ENCODE data around the gene ARHGAP42.
"Not testable (repeated sequence)": the region's sequence is repeated elsewhere in the genome, so short reads cannot be mapped to it uniquely, and the experiment has no call there.

The ARHGAP42 gene

GRCh38 chr11:101011881-101012280, 324.8 kb downstream of the ARHGAP42 start:
- no peak for DNase-seq (ENCODE audit: low read depth)
- TF ChIP-seq MYC (IDR thresholded peaks at IDR 0.05; ENCODE audit: low read depth, low read length) (no peak), CTCF (IDR thresholded peaks at IDR 0.05; ENCODE audit: low read depth, low read length) (no peak), MAX (IDR thresholded peaks at IDR 0.05; ENCODE audit: low read depth, low read length) (no peak), POLR2A (IDR thresholded peaks at IDR 0.05; ENCODE audit: extremely low read depth, insufficient read length) (no peak)
- H3K4me3 ChIP-seq (ENCODE audit: low read depth, low read length), result no peak overlapping the region

- not testable (repeated sequence) for DNase-seq (ENCODE audit: low read depth); H3K4me3 ChIP-seq (ENCODE audit: low read depth, low read length)
These were observed 326.6 kb downstream of the ARHGAP42 start for GRCh38 chr11:101013702-101014101.

- no peak for DNase-seq (ENCODE audit: low read depth)
- no peak overlapping the region for H3K4me3 ChIP-seq (ENCODE audit: low read depth, low read length)
- TF ChIP-seq POLR2A (IDR thresholded peaks at IDR 0.05; ENCODE audit: extremely low read depth, insufficient read length), result no peak
- TF ChIP-seq MYC (IDR thresholded peaks at IDR 0.05; ENCODE audit: low read depth, low read length), result no peak
- no peak for TF ChIP-seq MAX (IDR thresholded peaks at IDR 0.05; ENCODE audit: low read depth, low read length)
- TF ChIP-seq CTCF (IDR thresholded peaks at IDR 0.05; ENCODE audit: low read depth, low read length), result no peak
These were observed 327.7 kb downstream of the ARHGAP42 start for GRCh38 chr11:101014600-101015285.

- DNase-seq (ENCODE audit: low read depth), result no peak
- TF ChIP-seq CTCF (IDR thresholded peaks at IDR 0.05; ENCODE audit: low read depth, low read length) (no peak), POLR2A (IDR thresholded peaks at IDR 0.05; ENCODE audit: extremely low read depth, insufficient read length) (no peak), MYC (IDR thresholded peaks at IDR 0.05; ENCODE audit: low read depth, low read length) (no peak), MAX (IDR thresholded peaks at IDR 0.05; ENCODE audit: low read depth, low read length) (no peak)
- H3K4me3 ChIP-seq (ENCODE audit: low read depth, low read length), result no peak overlapping the region
These were observed 332.8 kb downstream of the ARHGAP42 start for GRCh38 chr11:101019870-101020269.

- no peak for DNase-seq (ENCODE audit: low read depth)
- H3K4me3 ChIP-seq (ENCODE audit: low read depth, low read length), result no peak overlapping the region
- TF ChIP-seq POLR2A (IDR thresholded peaks at IDR 0.05; ENCODE audit: extremely low read depth, insufficient read length), result no peak
- no peak for TF ChIP-seq MAX (IDR thresholded peaks at IDR 0.05; ENCODE audit: low read depth, low read length)
- no peak for TF ChIP-seq CTCF (IDR thresholded peaks at IDR 0.05; ENCODE audit: low read depth, low read length)
- no peak for TF ChIP-seq MYC (IDR thresholded peaks at IDR 0.05; ENCODE audit: low read depth, low read length)
These were observed 335.2 kb downstream of the ARHGAP42 start for GRCh38 chr11:101022256-101022655.

- no peak overlapping the region for H3K4me3 ChIP-seq (ENCODE audit: low read depth, low read length)
- no peak for TF ChIP-seq CTCF (IDR thresholded peaks at IDR 0.05; ENCODE audit: low read depth, low read length)
- TF ChIP-seq MAX (IDR thresholded peaks at IDR 0.05; ENCODE audit: low read depth, low read length), result no peak
- TF ChIP-seq MYC (IDR thresholded peaks at IDR 0.05; ENCODE audit: low read depth, low read length), result no peak
- no peak for TF ChIP-seq POLR2A (IDR thresholded peaks at IDR 0.05; ENCODE audit: extremely low read depth, insufficient read length)
- DNase-seq (ENCODE audit: low read depth), result no peak
These were observed 341.6 kb downstream of the ARHGAP42 start for GRCh38 chr11:101028644-101029043.
